Activated CD8-positive, alpha-beta memory T cell treated with anti-CD3 and anti-CD28 coated beads, Interleukin-2, amount 50 U/mL, for 1 hour (primary cell): ENCODE results near the gene MPL.

ENCODE experiments used
- DNase-seq: peaks from one replicate; pipeline ENCODE4 v3.0.0-alpha.2; 2020; ENCODE audit errors: extremely low read depth

The MPL gene

GRCh38 chr1:43337588-43337987, at the start of gene MPL:
Gene MPL (plus strand): TSS chr1:43337818. CDS start chr1:43337849, 31 bp downstream.
- no peak for DNase-seq

GRCh38 chr1:43288058-43288784, 49.4 kb upstream of the MPL start:
- no peak for DNase-seq

- DNase-seq, result no peak
These were observed 48.6 kb upstream of the MPL start for GRCh38 chr1:43288785-43289706.

- DNase-seq, result no peak
These were observed 45.4 kb upstream of the MPL start for GRCh38 chr1:43292216-43292615.

GRCh38 chr1:43292679-43293078, 44.9 kb upstream of the MPL start:
- no peak for DNase-seq

GRCh38 chr1:43293176-43293575, 44.4 kb upstream of the MPL start:
- no peak for DNase-seq

GRCh38 chr1:43293896-43294760, 43.5 kb upstream of the MPL start:
- no peak for DNase-seq

GRCh38 chr1:43294761-43295160, 42.9 kb upstream of the MPL start:
- no peak for DNase-seq

- no peak for DNase-seq
These were observed 41.4 kb upstream of the MPL start for GRCh38 chr1:43296207-43296606.

GRCh38 chr1:43298055-43298454, 39.6 kb upstream of the MPL start:
- DNase-seq, result no peak

- DNase-seq, result no peak
These were observed 38.5 kb upstream of the MPL start for GRCh38 chr1:43299101-43299500.

- DNase-seq, result no peak
These were observed 37.1 kb upstream of the MPL start, which contains the start of gene TIE1 for GRCh38 chr1:43300378-43301094. Gene TIE1 (plus strand): TSS chr1:43300982. CDS start chr1:43301072, 90 bp downstream.

- no peak for DNase-seq
These were observed 35.4 kb upstream of the MPL start for GRCh38 chr1:43302201-43302600.

- DNase-seq, result no peak
These were observed 34.7 kb upstream of the MPL start for GRCh38 chr1:43302721-43303470.

GRCh38 chr1:43303471-43304313, 33.9 kb upstream of the MPL start:
- DNase-seq, result no peak

- no peak for DNase-seq
These were observed 33.3 kb upstream of the MPL start for GRCh38 chr1:43304314-43304681.

- no peak for DNase-seq
These were observed 32.8 kb upstream of the MPL start for GRCh38 chr1:43304771-43305300.

GRCh38 chr1:43305461-43305860, 32.2 kb upstream of the MPL start:
- DNase-seq, result no peak

- DNase-seq, result no peak
These were observed 31.5 kb upstream of the MPL start for GRCh38 chr1:43305926-43306687.
